ENCODE data around the gene SCAP.
"Not testable (repeated sequence)": the region's sequence is repeated elsewhere in the genome, so short reads cannot be mapped to it uniquely, and the experiment has no call there.

SCAP gene

DNA sequence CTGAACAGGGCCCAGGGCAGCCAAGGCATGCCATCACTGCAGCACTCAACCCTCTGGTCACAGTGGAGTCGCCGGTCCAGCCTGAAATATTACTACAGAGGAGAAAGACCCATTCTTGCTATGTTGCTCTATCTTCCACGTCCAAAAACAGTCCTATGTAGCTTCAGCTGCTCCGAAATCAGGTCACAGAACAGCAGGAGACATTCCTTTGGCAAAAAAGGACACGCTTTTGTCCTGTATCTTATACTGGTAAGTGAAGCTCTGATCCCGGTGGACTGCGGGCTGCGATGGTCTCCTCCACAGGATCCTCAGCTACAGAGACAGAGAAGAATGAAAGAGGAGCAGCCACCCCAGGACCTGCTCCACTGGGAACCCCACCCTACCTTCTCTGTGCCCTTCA, 20.1 kb upstream of the SCAP start:
- TF ChIP-seq, protein P1, sequence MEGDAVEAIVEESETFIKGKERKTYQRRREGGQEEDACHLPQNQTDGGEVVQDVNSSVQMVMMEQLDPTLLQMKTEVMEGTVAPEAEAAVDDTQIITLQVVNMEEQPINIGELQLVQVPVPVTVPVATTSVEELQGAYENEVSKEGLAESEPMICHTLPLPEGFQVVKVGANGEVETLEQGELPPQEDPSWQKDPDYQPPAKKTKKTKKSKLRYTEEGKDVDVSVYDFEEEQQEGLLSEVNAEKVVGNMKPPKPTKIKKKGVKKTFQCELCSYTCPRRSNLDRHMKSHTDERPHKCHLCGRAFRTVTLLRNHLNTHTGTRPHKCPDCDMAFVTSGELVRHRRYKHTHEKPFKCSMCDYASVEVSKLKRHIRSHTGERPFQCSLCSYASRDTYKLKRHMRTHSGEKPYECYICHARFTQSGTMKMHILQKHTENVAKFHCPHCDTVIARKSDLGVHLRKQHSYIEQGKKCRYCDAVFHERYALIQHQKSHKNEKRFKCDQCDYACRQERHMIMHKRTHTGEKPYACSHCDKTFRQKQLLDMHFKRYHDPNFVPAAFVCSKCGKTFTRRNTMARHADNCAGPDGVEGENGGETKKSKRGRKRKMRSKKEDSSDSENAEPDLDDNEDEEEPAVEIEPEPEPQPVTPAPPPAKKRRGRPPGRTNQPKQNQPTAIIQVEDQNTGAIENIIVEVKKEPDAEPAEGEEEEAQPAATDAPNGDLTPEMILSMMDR (conservative IDR thresholded peaks at IDR 0.05; ENCODE audit: low read depth, low read length), result no peak
- H3K4me3 ChIP-seq (ENCODE audit: low read length), result no peak overlapping the region
- no peak for DNase-seq (ENCODE audit: low read depth)

DNA sequence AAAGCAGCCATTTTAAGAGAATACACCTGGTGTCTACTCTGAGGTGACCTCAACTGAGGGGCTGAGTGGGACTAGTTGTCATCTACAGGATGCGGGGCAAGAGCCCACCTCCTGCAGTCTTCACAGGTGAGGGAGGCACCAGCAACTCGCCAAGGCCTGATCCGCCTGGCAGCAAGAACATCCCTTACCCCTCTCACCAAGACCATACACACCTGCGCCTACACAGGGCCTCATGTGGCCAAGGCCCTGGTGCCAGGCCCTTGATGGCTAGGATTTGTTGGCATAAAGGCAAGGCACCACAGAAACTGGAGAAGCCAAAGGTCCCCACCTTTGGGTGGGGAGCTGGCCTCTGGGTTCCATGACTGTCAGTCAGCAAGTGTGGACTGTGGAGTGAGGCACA, 19.4 kb upstream of the SCAP start:
- no peak overlapping the region for H3K4me3 ChIP-seq (ENCODE audit: low read length)
- DNase-seq (ENCODE audit: low read depth), result no peak
- TF ChIP-seq, protein P1 (conservative IDR thresholded peaks at IDR 0.05; ENCODE audit: low read depth, low read length), result no peak

DNA sequence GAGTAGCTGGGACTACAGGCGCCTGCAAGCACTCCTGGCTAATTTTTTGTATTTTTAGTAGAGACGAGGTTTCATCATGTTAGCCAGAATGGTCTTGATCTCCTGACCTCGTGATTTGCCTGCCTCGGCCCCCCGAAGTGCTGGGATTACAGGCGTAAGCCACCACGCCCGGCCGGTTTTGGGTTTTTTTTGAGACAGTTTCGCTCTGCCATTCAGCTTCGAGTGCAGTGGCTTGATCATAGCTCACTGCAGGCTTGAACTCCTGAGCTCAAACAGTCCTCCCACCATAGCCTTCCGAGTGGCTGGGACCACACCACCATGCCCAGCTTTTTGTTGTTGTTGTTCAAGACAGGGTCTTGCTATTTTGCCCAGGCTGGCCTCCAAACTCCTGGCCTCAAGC, 16.0 kb upstream of the SCAP start:
- DNase-seq (ENCODE audit: low read depth), result no peak
- TF ChIP-seq, protein P1 (conservative IDR thresholded peaks at IDR 0.05; ENCODE audit: low read depth, low read length), result no peak
- H3K4me3 ChIP-seq (ENCODE audit: low read length), result no peak overlapping the region

DNA sequence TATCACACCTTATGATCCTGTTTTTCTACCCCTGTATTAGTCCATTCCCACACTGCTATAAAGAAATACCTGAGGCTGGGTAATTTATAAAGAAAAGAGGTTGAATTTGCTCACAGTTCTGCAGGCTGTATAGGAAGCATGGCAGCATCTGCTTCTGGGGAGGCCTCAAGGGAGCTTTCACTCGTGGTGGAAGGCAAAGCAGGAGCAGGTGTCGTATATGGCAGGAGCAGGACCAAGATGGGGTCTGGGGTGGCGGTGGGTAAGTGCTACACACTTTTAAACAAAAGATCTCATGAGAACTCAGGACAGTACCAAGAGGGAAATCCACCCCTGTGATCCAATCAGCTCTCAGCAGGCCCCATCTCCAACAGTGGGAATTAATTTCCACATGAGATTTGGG, 15.4 kb upstream of the SCAP start:
- no peak overlapping the region for H3K4me3 ChIP-seq (ENCODE audit: low read length)

DNA sequence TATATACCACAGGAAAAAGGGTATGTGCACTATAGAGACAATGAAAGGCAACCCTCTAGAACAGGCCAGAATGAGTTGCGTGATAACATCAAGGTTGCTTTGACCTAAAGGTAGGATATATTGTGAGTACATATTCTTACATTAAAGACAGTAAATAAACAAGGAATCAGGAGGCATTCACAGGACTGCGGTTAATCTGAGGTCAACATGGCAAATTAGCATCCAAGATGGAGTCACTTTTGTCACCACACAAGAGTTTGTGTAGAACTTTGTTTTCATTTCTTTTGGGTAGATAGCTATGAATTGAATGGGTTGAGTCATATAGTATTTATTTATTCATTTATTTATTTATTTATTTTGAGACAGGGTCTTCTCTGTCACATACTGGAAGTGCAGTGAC, 11.5 kb upstream of the SCAP start:
- TF ChIP-seq, protein P1 (conservative IDR thresholded peaks at IDR 0.05; ENCODE audit: low read depth, low read length), result no peak
- no peak for DNase-seq (ENCODE audit: low read depth)
- H3K4me3 ChIP-seq (ENCODE audit: low read length), result no peak overlapping the region

More for the DNA sequence above, 15.4 kb upstream of the SCAP start:
- TF ChIP-seq, protein P1 (conservative IDR thresholded peaks at IDR 0.05; ENCODE audit: low read depth, low read length), result no peak
- DNase-seq (ENCODE audit: low read depth), result no peak

DNA sequence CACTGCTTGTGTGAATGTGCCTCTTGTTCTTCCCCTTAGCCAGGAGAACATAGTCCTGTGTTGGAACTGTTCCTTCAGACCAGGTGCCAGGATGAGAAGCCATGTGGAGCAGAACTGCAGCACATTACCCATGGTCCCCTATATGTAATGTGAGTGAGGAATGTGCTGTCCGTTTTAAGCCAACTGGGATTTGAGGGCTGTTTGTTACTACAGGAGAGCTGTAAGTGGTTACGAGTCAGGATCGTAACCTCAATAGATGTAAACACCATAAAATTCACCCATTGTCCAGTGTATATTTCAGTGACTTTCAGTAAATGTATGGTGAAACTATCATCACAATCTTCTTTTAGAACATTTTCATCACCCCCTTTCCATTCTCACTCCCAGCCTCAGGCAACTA, 10.1 kb upstream of the SCAP start:
- TF ChIP-seq, protein P1 (conservative IDR thresholded peaks at IDR 0.05; ENCODE audit: low read depth, low read length), result no peak
- no peak for DNase-seq (ENCODE audit: low read depth)
- no peak overlapping the region for H3K4me3 ChIP-seq (ENCODE audit: low read length)

DNA sequence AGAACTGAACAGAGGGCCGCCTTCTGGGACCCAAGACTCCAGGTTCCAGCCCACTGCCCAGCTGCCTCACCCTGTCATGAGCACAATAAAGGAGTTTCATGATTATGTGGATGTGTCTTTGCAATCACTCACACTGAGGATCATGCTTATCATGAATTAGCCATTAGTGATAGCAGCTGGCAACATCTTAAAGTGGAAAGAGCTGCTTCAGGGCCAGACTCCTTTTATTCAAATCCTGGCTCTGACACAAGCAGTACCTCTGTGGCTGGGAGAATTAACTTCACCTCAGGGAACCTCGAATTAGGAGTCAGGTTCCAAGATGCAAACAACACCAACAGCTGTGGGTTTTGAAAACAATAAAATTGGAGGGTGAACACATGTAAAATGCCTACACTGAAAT, 6.6 kb upstream of the SCAP start:
- no peak overlapping the region for H3K4me3 ChIP-seq (ENCODE audit: low read length)
- TF ChIP-seq, protein P1 (conservative IDR thresholded peaks at IDR 0.05; ENCODE audit: low read depth, low read length), result no peak
- DNase-seq (ENCODE audit: low read depth), result no peak

DNA sequence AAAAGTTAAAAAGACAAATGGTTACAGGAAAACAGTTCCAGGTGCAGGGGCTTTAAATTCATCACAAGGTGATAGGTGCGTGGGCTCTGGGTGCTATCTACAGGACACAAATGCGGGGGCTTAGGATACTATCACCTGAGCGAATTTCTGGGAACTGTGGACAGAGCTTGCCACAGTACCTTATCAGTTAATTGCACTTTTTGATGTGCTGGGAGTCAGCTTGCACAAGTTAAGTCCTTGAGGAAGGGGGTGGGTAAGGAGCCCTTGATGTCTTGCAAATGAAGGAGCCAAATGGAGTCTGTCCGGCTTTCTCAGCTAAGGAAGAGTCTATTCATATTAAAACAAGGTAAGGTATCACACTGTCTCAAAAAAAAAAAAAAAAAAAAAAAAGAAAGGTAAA, 6.0 kb upstream of the SCAP start:
- not testable (repeated sequence) for DNase-seq (ENCODE audit: low read depth); H3K4me3 ChIP-seq (ENCODE audit: low read length)

DNA sequence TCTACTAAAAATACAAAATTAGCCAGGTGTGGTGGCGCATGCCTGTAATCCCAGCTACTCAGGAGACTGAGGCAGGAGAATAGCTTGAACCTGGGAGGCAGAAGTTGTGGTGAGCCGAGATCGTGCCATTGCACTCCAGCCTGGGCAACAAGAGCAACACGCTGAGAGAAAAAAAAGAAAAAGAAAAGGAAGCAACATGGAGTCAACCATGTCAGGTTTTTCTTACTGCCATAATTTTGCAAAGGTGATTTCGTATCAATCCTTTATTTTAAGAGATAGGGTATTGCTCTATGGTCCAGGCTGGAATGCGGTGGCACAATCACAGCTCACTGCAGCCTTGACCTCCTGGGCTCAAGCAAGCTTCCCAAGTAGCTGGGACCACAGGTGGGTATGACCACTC, 4.5 kb upstream of the SCAP start:
- H3K4me3 ChIP-seq (ENCODE audit: low read length); DNase-seq (ENCODE audit: low read depth): not testable (repeated sequence)

Measured in retinal pigment epithelial cell (primary cell).